Type B pancreatic cell (in vitro differentiated cells): ENCODE measurements around the gene RAD51B. TPM values are rescaled to one million over a fixed set of nuclear protein-coding genes. Genes with fewer than 3 reads are reported as not detected.
A peak's percentile ranks its signal among the peaks of the same experiment; 100 is the strongest.

ENCODE experiments used
- DNase-seq: peaks from one replicate; pipeline ENCODE4 v3.0.0; 2021; ENCODE audit warnings: mixed read lengths; ENCODE audit not compliant: unreplicated experiment; ENCODE audit errors: extremely low spot score
- H3K27ac Mint-ChIP-seq: 2 replicates; pipeline ENCODE4 v1.8.0; 2021; ENCODE audit warnings: mild to moderate bottlenecking, mixed read lengths
- H3K27me3 Mint-ChIP-seq: 2 replicates; pipeline ENCODE4 v1.8.0; 2021; ENCODE audit warnings: mixed read lengths
- H3K36me3 Mint-ChIP-seq: 2 replicates; pipeline ENCODE4 v1.8.0; 2021; ENCODE audit warnings: mixed read lengths
- H3K4me1 Mint-ChIP-seq: one replicate; pipeline ENCODE4 v1.8.0; 2021; ENCODE audit warnings: mixed read lengths; ENCODE audit not compliant: unreplicated experiment
- H3K4me3 Mint-ChIP-seq: 2 replicates; pipeline ENCODE4 v1.8.0; 2021; ENCODE audit warnings: mild to moderate bottlenecking, mixed read lengths
- H3K9me3 Mint-ChIP-seq: 2 replicates; pipeline ENCODE4 v1.8.0; 2021; ENCODE audit warnings: mixed read lengths
- CTCF ChIP-seq: fragments of 200-600 bp; sonication (generic); conservative IDR thresholded peaks from 2 replicates; pipeline ENCODE4 v1.5.0; 2021; ENCODE audit warnings: antibody characterized with exemption, mild to moderate bottlenecking
- total RNA-seq: library from RNA; stranded (reverse); gene quantifications from 2 replicates; pipeline ENCODE4 v1.2.1, GENCODE V29; 2021; ENCODE audit warnings: low replicate concordance

The RAD51B gene
- total RNA-seq, 1 donor from 2014 or later = 27.3 TPM

DNA sequence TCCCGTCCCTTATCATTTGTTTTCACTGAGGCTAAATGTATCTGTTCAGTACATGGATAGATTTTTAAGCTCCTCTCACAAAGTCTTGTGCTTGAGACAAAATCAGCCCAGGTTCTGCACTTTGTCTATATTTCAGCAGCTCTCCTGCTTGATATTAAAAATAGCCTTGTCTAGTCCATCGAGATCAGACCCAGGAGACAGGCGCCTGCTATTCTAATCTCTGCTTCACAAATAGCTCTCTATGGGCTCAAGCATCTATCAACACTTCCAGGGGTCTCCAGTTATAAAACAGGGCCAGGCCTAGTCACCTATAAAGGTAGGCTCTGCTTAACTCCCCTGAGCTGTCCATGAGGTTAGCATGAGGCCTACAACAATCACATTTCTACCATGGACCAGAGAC, 910.8 kb downstream of the RAD51B start:
- peak overlapping the region; percentile 23 for H3K27ac Mint-ChIP-seq
- peaks cover 63% of the 10 kb centered on the region for H3K4me1 Mint-ChIP-seq
- H3K4me3 Mint-ChIP-seq = peak overlapping the region; percentile 25
- H3K36me3 Mint-ChIP-seq = no peaks in the 10 kb centered on the region
- no peaks in the 10 kb centered on the region for H3K9me3 Mint-ChIP-seq
- DNase-seq = no peak
- TF ChIP-seq CTCF = no peak
- no peaks in the 10 kb centered on the region for H3K27me3 Mint-ChIP-seq

DNA sequence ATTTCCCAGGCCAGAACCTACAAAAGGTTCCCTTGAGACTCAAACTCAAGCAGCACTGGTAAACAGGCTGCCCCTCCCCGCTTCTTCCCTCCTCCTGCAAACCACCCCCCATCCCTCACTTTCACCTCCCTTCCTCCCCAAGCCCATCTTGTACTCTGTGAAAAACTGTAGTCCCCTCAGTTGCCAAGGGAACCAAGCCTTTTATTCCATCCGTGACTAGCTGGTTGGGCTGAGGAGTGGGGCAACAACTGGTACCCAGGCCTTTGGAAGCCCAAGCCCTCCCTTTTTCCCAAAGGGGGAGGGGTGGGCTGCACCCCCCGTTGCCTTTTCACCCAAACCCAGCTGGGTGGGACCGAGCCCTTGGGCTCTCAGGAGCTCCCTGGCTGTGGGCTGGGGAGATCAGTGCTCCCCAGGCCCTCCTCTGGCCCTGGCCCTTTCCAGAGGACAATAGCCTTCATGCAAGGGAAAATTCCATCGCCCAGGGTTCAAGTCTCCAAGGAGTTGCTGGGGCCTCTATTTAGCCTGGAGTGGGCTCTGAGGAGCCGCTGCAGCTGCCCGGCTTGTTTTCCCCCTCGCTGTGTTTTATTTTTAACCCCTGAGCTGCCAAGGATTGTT, 911.3 kb downstream of the RAD51B start:
- H3K4me3 Mint-ChIP-seq = peak overlapping the region; percentile 25
- no peak for DNase-seq
- no peaks in the 10 kb centered on the region for H3K27me3 Mint-ChIP-seq
- TF ChIP-seq CTCF = no peak
- H3K27ac Mint-ChIP-seq = peak overlapping the region; percentile 23
- H3K9me3 Mint-ChIP-seq = no peaks in the 10 kb centered on the region
- H3K4me1 Mint-ChIP-seq = peaks cover 66% of the 10 kb centered on the region
- H3K36me3 Mint-ChIP-seq = no peaks in the 10 kb centered on the region

DNA sequence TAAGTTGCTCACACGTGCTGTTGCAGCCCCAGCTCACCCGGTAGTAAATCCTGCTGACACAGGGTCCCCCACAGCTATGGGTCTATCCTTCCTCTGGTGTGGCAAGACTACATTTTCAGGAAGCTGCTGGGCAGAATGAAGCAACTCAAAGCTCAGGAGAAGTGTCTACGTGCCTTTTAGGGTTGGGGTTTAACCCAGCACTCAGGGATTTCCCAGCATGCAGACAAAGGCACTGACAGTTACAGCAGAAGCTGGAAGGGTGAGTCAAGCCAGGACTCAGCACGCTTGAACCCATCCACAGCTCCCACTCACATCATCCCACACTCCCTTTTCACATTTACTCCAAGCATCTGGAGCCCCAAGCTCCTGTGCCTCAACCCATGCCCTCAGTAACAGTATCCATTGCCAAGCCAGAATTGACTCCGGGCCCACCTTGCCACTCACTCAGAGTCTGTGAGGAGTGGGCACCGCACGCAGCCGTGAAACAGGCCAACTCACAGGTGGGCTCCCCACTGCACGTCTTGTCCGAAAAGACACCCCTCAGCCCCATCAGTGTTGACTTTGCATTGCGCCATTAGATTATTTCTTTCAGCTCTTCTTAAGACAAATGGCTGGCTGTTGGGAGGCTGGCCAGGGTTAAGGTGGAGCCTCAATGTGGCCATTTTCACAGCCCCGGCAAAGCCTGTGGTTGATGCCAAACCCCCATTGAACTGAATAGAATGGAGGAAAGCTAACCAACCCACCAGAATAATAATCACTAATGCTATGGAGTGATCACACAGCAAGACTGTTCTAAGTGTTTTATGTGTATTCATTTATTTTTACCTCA, 913.7 kb downstream of the RAD51B start:
- no peak for TF ChIP-seq CTCF
- Mint-ChIP-seq H3K27me3 (no peaks in the 10 kb centered on the region), H3K4me1 (peaks cover 68% of the 10 kb centered on the region), H3K9me3 (no peaks in the 10 kb centered on the region), H3K36me3 (no peaks in the 10 kb centered on the region), H3K27ac (no peak overlapping the region), H3K4me3 (no peak overlapping the region)
- no peak for DNase-seq

GRCh38 chr14:68734231-68734732, 914.7 kb downstream of the RAD51B start:
- TF ChIP-seq CTCF = no peak
- H3K36me3 Mint-ChIP-seq = no peaks in the 10 kb centered on the region
- DNase-seq = no peak

DNA sequence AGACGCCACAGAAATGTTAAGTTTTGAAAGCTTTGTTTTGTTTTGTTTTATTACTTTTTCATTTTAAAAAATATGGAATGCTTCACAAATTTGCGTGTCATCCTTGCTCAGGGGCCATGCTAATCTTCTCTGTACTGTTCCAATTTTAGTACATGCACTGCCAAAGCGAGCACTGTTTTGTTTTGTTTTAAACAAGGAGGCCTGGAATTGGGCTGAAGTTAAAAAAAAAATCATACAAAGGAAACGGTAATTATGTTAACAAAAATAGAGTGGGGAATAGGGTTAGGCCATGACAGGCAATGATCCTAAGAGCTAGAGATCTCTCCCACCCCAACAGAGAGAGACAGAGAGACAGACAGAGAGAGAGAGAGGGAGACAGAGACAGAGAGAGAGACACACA, 916.3 kb downstream of the RAD51B start:
- Mint-ChIP-seq H3K4me1 (peaks cover 46% of the 10 kb centered on the region), H3K27ac (peak overlapping the region; percentile 83), H3K4me3 (peak overlapping the region; percentile 58), H3K9me3 (peaks cover 6% of the 10 kb centered on the region), H3K27me3 (no peaks in the 10 kb centered on the region), H3K36me3 (no peaks in the 10 kb centered on the region)
- DNase-seq = no peak
- TF ChIP-seq CTCF = no peak

More at GRCh38 chr14:68734231-68734732, 914.7 kb downstream of the RAD51B start:
- Mint-ChIP-seq H3K4me3 (peak overlapping the region; percentile 3), H3K27ac (peak overlapping the region; percentile 10), H3K4me1 (peaks cover 62% of the 10 kb centered on the region), H3K27me3 (no peaks in the 10 kb centered on the region), H3K9me3 (no peaks in the 10 kb centered on the region)
